ENCODE measurements around the gene HIF3A.
"Not testable (repeated sequence)": the region's sequence is repeated elsewhere in the genome, so short reads cannot be mapped to it uniquely, and the experiment has no call there.

HIF3A gene

GRCh38 chr19:46296722-46297461, at the start of gene HIF3A:
Gene HIF3A (plus strand): TSS chr19:46297042. CDS start chr19:46297077, 35 bp downstream.
- Histone ChIP-seq H3K27me3 (replicated peaks; ENCODE audit: control insufficient read depth, insufficient read depth, low read length) (no peaks in the 10 kb centered on the region; the same call in none of the 2 replicates), H3K36me3 (ENCODE audit: control insufficient read depth, insufficient read depth, low read length) (no peaks in the 10 kb centered on the region), H3K4me3 (replicated peaks; ENCODE audit: low read depth, low read length) (no peak within 1 kb of the TSS)
- DNase-seq (ENCODE audit: extremely low read depth, insufficient read length), result no peak
- TF ChIP-seq CTCF (IDR thresholded peaks at IDR 0.05; ENCODE audit: insufficient read depth, low read length, poor library complexity, severe bottlenecking), result no peak

GRCh38 chr19:46250076-46250735, 46.6 kb upstream of the HIF3A start:
- H3K36me3 ChIP-seq (ENCODE audit: control insufficient read depth, insufficient read depth, low read length), result no peaks in the 10 kb centered on the region
- no peak for TF ChIP-seq CTCF (IDR thresholded peaks at IDR 0.05; ENCODE audit: insufficient read depth, low read length, poor library complexity, severe bottlenecking)
- peaks cover 1% of the 10 kb centered on the region; the same call in 1 of the 2 replicates for H3K27me3 ChIP-seq (replicated peaks; ENCODE audit: control insufficient read depth, insufficient read depth, low read length)

GRCh38 chr19:46251416-46251815, 45.4 kb upstream of the HIF3A start:
- H3K4me3 ChIP-seq (replicated peaks; ENCODE audit: low read depth, low read length), result no peak overlapping the region
- no peak for DNase-seq (ENCODE audit: extremely low read depth, insufficient read length)
- TF ChIP-seq CTCF (IDR thresholded peaks at IDR 0.05; ENCODE audit: insufficient read depth, low read length, poor library complexity, severe bottlenecking), result no peak
- no peaks in the 10 kb centered on the region for H3K36me3 ChIP-seq (ENCODE audit: control insufficient read depth, insufficient read depth, low read length)
- peaks cover 1% of the 10 kb centered on the region; the same call in 1 of the 2 replicates for H3K27me3 ChIP-seq (replicated peaks; ENCODE audit: control insufficient read depth, insufficient read depth, low read length)

More at GRCh38 chr19:46250076-46250735, 46.6 kb upstream of the HIF3A start:
- no peak overlapping the region for H3K4me3 ChIP-seq (replicated peaks; ENCODE audit: low read depth, low read length)
- DNase-seq (ENCODE audit: extremely low read depth, insufficient read length), result no peak

GRCh38 chr19:46254776-46255175, 42.1 kb upstream of the HIF3A start:
- no peaks in the 10 kb centered on the region; the same call in 1 of the 2 replicates for H3K27me3 ChIP-seq (replicated peaks; ENCODE audit: control insufficient read depth, insufficient read depth, low read length)
- H3K4me3 ChIP-seq (replicated peaks; ENCODE audit: low read depth, low read length), result no peak overlapping the region
- no peaks in the 10 kb centered on the region for H3K36me3 ChIP-seq (ENCODE audit: control insufficient read depth, insufficient read depth, low read length)
- DNase-seq (ENCODE audit: extremely low read depth, insufficient read length), result no peak
- TF ChIP-seq CTCF (IDR thresholded peaks at IDR 0.05; ENCODE audit: insufficient read depth, low read length, poor library complexity, severe bottlenecking), result no peak

GRCh38 chr19:46256855-46257254, 40.0 kb upstream of the HIF3A start:
- Histone ChIP-seq H3K4me3 (replicated peaks; ENCODE audit: low read depth, low read length) (no peak overlapping the region), H3K36me3 (ENCODE audit: control insufficient read depth, insufficient read depth, low read length) (no peaks in the 10 kb centered on the region), H3K27me3 (replicated peaks; ENCODE audit: control insufficient read depth, insufficient read depth, low read length) (no peaks in the 10 kb centered on the region; the same call in 1 of the 2 replicates)
- no peak for TF ChIP-seq CTCF (IDR thresholded peaks at IDR 0.05; ENCODE audit: insufficient read depth, low read length, poor library complexity, severe bottlenecking)
- no peak for DNase-seq (ENCODE audit: extremely low read depth, insufficient read length)

GRCh38 chr19:46261501-46261900, 35.3 kb upstream of the HIF3A start:
- not testable (repeated sequence) for H3K4me3 ChIP-seq (replicated peaks; ENCODE audit: low read depth, low read length); H3K36me3 ChIP-seq (ENCODE audit: control insufficient read depth, insufficient read depth, low read length); H3K27me3 ChIP-seq (replicated peaks; ENCODE audit: control insufficient read depth, insufficient read depth, low read length); DNase-seq (ENCODE audit: extremely low read depth, insufficient read length)

GRCh38 chr19:46262684-46263296, 34.1 kb upstream of the HIF3A start:
- not testable (repeated sequence) for H3K27me3 ChIP-seq (replicated peaks; ENCODE audit: control insufficient read depth, insufficient read depth, low read length); H3K4me3 ChIP-seq (replicated peaks; ENCODE audit: low read depth, low read length); H3K36me3 ChIP-seq (ENCODE audit: control insufficient read depth, insufficient read depth, low read length)
- DNase-seq (ENCODE audit: extremely low read depth, insufficient read length), result peak; percentile 64

- H3K36me3 ChIP-seq (ENCODE audit: control insufficient read depth, insufficient read depth, low read length); DNase-seq (ENCODE audit: extremely low read depth, insufficient read length); H3K27me3 ChIP-seq (replicated peaks; ENCODE audit: control insufficient read depth, insufficient read depth, low read length); H3K4me3 ChIP-seq (replicated peaks; ENCODE audit: low read depth, low read length): not testable (repeated sequence)
Observed at GRCh38 chr19:46264801-46265200, 32.0 kb upstream of the HIF3A start.

All from GM06990 (cell line).